Hematopoietic multipotent progenitor cell treated with erythropoietin and hydrocortisone succinate and interleukin-3 and kit ligand, for 4 days (in vitro differentiated cells): ENCODE results near the gene ACTRT2.
A peak's percentile ranks its signal among the peaks of the same experiment; 100 is the strongest.

Source experiments
- DNase-seq: peaks from one replicate; pipeline ENCODE4 v3.0.0-alpha.2; 2015

ACTRT2 gene

GRCh38 chr1:3019007-3019515 is 2.2 kb upstream of the ACTRT2 start:
- no peak for DNase-seq

DNA sequence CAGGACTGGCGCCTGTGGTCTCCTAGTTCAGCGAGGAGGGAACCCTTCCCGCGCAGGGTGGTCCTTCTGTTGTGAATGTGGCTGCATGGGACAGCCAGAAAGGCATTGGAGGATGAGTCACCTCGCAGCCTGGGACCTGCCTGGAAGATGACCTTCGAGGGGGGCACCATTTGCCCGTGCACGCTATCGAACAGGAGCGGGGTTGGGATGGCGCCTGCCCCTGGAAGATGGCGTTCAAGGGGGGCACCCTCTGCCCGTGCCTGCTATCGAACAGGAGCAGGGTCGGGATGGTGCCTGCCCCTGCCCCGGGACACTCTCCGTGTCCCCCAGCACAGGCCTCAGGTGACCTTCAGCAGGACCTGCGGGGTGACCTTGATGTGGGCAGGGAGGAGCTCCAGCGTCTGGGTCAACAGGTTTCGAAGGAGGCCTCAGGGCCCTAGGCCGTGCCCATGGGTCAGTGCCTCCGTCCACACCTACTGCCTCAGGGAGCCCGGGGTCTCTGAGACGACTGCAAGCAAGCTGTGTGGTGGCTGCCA is 1.7 kb upstream of the ACTRT2 start:
- no peak for DNase-seq

DNA sequence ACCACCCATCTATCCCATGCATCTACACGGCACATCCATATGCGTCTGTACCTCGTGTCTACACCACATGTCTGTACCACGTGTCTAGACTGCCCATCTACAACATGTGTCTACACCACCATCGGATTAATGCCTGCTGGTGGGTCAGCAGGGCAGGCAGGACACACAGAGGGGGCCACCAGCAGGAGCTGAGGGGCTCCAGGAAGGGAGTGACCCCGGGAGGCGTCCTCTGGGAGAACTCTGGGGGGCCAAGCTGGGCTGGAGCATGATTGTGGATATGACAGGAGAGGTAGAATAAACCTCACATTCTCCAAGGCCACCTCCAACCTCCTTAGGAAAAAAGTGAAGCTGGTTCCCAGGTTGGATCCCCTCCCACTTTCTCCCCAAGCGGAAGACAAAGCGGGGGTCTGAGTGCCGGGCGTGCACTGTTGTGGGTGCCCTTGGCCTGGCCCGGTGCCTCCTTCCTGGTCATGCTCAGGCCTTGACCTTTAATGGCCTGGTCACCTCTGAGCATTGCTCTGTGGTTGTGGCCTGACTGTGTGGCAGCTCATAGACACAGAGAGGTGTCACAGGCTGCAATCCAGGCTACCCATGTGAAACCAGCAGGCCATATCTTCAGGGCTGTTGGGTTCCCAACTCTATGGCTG is 881 bp upstream of the ACTRT2 start:
- no peak for DNase-seq

DNA sequence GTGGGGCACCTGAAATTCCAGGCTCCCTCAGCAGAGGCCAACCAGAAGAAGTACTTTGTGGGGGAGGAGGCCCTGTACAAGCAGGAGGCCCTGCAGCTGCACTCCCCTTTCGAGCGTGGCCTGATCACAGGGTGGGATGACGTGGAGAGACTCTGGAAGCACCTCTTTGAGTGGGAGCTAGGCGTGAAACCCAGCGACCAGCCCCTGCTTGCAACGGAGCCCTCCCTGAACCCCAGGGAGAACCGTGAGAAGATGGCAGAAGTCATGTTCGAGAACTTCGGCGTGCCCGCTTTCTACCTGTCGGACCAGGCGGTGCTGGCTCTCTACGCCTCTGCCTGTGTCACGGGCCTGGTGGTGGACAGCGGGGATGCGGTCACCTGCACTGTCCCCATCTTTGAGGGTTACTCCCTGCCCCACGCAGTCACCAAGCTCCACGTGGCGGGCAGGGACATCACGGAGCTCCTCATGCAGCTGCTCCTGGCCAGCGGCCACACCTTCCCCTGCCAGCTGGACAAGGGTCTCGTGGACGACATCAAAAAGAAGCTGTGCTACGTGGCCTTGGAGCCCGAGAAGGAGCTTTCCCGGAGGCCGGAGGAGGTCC is 634 bp downstream of the ACTRT2 start:
- DNase-seq, result no peak

DNA sequence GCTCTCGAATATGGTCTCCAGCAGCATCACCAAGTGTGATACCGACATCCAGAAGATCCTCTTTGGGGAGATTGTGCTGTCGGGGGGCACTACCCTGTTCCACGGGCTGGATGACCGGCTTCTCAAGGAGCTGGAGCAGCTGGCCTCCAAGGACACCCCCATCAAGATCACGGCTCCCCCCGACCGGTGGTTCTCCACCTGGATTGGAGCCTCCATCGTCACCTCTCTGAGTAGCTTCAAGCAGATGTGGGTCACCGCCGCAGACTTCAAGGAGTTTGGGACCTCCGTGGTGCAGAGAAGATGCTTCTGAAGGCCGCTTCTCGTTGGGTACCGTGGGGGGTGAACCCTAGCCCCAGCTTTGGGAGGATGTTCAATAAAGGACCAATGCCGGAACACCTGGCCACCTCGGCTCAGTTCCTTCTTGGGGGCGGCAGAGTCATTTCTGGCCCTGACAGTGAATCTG is 1.3 kb downstream of the ACTRT2 start:
- no peak for DNase-seq

DNA sequence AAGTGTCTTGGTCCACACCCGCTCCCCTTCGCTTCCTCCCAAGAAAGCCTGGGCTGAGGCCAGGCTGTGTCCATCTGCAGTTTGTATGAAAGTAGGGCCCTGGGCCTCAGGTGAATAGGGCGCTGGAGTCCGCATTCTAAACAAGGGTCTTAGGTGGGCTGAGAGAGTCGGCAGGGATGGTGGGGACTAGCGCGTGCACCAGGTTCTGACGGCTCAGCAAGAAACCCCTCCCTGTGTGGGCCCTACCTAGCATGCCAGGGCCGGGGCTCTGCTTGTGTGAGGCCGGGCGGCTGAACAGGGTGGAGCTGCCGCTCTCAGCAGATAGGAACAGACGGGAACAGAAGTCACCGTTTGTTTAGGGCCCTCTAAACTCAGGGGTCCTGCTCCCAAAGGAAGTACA is 1.7 kb downstream of the ACTRT2 start:
- DNase-seq, result no peak

DNA sequence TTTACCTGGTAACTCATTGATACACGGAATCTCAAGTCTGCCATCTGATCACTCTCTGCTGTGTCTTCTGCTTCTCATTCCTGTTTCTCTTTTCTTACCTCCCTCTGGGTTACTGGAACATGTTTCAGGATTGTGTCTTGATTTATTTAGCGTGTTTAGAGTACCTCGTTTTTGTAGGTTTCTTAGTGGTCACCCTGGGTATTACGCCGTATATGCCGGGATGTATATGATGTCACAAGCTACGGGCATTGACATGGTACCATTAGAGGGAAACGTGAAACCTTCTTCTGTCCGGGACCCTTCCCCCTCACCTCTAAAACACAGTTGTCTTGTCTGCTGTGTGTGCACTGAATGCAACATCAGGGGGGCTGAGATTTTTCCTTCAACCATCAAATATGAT is 2.8 kb downstream of the ACTRT2 start:
- DNase-seq, result peak; percentile 23

GRCh38 chr1:3024588-3024987 is 3.3 kb downstream of the ACTRT2 start:
- no peak for DNase-seq

DNA sequence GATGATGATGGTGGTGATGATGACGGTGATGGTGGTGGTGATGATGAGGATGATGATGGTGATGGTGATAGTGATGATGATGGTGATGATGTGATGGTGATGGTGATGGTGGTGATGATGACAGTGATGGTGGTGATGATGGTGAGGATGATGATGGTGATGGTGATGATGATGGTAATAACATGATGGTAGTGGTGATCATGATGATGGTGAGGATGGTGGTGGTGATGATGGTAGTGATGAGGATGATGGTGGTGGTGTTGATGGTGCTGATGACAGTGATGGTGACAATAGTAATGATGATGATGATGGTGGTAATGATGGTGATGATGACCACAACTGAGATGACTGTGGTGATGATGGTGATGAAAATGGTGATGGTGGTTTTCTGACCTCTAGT is 4.9 kb downstream of the ACTRT2 start:
- no peak for DNase-seq

GRCh38 chr1:3026581-3027391 is 5.5 kb downstream of the ACTRT2 start:
- no peak for DNase-seq

DNA sequence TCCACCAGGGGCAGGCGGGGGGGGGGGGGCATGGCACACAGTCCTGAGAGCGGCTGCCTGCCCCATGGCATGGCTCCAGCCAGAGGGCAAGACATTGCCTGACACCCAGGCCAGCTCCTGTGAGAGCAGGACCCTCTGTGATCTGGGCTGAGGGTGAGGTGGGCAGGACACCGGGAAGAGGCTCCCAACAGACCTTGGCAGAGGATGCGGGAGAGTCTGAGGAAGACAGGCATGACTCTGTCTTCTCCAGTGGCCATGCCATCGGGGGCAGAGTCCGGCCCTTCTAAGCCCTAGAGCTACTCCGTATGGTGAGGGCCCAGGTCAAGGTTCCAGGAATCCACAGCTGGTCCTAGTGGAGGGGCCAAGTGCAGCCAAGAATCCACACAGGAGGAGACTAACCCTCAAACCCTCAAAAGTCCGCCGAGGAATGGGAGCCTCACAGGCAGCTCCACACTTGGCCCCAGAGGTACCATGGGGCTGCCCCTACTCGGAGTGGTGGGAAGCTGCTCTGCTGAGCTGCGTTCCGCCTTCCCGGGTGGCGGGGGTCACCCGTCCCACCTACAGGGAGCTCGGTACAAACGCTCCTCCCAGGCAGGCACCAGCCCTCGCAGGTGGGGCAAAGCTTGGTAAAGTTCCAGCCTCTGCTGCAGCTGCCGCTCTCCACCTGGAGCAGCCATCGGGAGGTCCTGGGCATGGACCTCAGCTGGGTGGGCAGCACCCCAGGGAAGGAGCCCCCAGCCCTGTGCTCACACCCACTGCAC is 6.5 kb downstream of the ACTRT2 start:
- DNase-seq, result no peak

DNA sequence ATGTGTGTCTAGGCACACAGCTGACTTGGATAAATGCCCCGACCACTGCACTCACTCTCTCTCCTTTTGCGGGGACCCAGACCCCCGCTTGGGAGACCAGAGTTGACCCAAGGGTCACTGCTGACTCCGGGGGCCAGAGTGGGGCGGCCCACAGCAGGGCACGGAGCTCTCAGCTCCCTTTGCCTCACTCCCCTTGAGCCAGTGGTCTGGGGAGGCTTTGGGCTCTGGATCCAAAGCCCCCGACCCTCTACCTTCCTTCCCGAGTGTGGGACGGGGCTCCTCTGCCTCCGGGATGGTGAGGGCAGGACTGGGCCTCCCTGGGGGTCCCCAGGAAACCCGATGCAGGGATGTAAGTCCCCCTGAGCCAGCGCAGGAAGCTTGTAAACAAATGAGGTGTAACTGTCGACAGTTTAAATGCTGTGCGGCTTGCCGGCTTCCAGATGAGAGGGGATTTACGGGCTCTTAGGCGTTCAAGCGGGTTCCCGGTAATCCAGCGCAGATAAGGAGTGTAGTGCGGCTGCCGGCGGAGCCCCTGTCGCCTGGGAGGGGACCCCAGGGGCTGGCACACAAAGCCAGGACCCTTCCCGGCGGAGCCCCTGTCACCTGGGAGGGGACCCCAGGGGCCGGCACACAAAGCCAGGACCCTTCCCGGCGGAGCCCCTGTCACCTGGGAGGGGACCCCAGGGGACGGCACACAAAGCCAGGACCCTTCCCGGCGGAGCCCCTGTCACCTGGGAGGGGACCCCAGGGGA is 7.4 kb downstream of the ACTRT2 start:
- no peak for DNase-seq

GRCh38 chr1:3029481-3029961 is 8.3 kb downstream of the ACTRT2 start:
- no peak for DNase-seq

- no peak for DNase-seq
Observed at GRCh38 chr1:3029991-3030662, 8.9 kb downstream of the ACTRT2 start.

- DNase-seq, result no peak
Observed at GRCh38 chr1:3030663-3031381, 9.6 kb downstream of the ACTRT2 start.

DNA sequence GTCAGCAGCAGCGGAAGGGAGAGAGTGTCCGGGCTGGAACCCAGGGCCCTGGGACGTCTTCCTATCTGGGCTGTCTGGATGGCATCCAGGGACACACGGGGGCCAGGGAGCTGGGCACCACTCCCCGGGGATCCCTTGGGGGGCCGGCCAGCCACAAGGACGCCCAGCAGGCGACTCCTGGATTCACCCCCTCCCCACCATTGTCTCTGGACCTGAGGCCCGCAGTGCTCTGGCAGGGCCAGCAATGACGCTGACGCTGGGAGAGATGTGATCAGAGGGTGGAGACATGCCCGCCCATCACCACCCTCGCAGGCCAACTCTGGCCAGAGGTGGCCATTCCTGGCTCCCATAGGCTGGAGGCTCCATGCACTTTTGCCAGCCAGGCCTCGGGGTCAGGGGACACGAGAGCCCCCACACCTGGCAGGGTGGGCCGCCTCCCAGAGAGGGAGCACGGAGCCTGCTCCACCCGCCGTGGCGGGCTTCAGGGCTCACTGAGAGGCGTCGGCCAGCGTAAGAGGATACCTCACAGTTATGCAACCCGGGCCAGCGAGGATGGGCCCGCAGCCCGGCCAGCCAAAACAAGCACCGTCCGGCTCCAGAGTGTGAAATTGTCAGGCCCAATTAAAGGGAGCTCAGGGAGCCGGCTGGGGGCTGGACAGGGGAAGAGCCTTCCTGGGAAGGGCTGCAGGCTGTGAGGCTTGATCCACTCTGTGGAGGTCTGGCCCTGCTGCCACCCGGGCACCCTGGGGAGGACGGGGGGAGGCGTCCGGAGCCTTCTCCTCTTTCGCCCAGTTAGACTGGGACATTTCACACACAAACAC is 10.3 kb downstream of the ACTRT2 start:
- no peak for DNase-seq

- DNase-seq, result no peak
Observed at GRCh38 chr1:3032371-3033039, 11.2 kb downstream of the ACTRT2 start.

DNA sequence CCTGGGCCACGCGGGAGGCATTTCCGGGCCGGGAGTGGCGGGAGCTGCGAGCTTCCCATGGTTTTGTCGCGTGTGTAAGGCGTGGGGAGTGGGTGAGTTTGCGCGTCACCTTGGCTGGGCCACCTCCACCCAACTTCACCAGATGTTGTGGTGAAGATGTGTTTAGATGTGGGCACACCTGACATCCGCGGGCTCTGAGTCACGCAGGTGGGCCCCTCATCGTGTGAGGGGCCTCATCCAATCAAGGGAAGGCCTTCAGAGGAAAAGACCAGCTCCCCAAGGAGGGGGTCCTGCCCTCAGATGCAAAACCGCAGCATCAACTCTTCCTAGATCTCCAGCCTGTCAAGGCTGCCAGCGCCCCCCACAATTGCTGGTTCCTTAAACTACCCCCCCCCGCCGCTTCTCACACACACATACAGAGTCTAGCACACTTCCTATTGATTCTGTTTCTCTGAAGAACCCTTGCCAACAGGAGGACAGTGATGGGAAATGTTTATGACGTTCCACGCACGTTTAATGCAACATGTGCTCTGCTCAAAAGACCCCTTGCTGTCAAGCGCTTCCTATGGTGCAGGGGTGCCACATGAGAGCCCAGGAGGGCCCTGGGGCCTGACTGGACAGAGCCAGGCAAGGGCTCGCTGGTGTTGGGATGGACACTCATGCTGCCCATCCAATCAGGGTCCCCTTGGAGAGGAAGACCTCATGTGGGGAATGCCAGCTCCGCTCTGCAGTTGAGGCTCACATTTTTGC is 11.9 kb downstream of the ACTRT2 start:
- DNase-seq, result no peak

GRCh38 chr1:3033790-3034090 is 12.5 kb downstream of the ACTRT2 start:
- no peak for DNase-seq
